Subcutaneous adipose tissue (tissue), 4 donors: Measurements from ENCODE around the gene ENTPD6. TPM values are rescaled to one million over a fixed set of nuclear protein-coding genes. Genes with fewer than 3 reads are reported as not detected.

Experiments used
- total RNA-seq, 4 donors: library from RNA; depleted of rRNA; stranded (reverse); fragments of >200 nt; gene quantifications; one replicate each; pipeline ENCODE4 v1.1.0, GENCODE V29; 2016
- TF ChIP-seq, protein P1 (sequence below): fragments of 450-650 bp; IDR thresholded peaks from one replicate; pipeline ENCODE4 v1.5.1; 2016; ENCODE audit warnings: low read depth, mild to moderate bottlenecking, control low read depth, antibody characterized with exemption, moderate library complexity

Gene ENTPD6
- total RNA-seq, 4 donors from 2014 or later = 41.3 to 82.5 (median 53.6) TPM

DNA sequence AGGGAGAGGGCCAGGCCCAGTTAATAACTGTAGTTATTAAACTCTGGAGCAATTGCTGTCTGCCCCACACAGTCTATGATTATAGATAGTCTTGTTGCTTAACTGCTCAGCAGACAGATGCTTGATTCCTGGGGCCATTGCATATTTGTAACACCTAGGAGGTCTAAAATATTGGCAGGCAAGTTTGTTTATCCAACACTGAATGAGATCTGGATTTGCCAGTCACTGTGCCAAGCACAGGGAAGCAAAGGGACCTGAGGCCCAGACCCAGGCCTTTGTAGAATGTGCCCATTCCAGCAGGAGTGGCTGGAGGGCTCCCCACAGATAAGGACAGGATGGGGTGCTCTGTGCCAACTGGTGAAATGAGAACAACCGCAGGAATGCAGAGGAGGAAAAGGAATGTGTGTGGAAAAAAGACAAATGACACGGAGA is 17.6 kb upstream of the ENTPD6 start:
- TF ChIP-seq, protein P1, sequence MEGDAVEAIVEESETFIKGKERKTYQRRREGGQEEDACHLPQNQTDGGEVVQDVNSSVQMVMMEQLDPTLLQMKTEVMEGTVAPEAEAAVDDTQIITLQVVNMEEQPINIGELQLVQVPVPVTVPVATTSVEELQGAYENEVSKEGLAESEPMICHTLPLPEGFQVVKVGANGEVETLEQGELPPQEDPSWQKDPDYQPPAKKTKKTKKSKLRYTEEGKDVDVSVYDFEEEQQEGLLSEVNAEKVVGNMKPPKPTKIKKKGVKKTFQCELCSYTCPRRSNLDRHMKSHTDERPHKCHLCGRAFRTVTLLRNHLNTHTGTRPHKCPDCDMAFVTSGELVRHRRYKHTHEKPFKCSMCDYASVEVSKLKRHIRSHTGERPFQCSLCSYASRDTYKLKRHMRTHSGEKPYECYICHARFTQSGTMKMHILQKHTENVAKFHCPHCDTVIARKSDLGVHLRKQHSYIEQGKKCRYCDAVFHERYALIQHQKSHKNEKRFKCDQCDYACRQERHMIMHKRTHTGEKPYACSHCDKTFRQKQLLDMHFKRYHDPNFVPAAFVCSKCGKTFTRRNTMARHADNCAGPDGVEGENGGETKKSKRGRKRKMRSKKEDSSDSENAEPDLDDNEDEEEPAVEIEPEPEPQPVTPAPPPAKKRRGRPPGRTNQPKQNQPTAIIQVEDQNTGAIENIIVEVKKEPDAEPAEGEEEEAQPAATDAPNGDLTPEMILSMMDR = no peak

DNA sequence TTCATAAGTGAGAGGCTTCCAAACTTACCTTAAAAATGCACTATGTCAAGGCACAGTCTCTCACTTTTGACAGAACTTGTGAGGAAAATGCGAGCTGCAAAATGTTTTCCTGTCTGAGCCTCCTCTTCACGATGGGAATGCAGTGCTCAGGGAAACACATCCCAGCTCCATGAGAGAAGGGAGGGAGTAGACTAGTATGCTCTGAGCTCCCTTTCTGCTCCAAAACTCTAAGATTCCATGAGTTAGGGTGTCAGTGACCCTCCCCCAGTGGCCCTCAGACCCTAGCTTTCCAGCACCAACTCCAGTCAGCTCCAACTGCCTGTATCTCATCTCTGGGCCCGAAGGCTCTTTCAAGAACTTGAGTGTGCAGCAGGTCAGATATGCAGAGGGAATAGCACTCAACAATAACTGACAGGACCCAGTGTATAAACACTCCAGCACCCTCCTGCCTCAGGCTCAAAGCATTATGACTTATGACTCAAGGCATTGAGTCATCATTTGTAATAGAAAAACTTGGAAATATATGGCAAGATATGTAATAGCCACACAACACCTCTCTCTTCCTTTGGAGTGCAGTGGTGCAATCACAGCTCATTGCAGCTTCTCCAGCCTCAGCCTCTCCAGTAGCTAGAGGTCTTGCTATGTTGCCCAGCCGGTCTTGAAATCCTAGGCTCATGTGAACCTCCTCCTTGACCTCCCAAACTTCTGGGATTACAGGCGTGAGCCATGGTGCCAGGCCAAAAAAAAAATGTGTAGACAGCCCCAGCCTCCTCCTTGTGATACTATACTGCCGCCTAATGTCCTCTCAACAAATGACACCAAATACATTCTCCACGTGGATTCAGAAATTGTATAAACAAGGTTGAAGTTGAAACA is 16.7 kb upstream of the ENTPD6 start:
- TF ChIP-seq, protein P1 = no peak

DNA sequence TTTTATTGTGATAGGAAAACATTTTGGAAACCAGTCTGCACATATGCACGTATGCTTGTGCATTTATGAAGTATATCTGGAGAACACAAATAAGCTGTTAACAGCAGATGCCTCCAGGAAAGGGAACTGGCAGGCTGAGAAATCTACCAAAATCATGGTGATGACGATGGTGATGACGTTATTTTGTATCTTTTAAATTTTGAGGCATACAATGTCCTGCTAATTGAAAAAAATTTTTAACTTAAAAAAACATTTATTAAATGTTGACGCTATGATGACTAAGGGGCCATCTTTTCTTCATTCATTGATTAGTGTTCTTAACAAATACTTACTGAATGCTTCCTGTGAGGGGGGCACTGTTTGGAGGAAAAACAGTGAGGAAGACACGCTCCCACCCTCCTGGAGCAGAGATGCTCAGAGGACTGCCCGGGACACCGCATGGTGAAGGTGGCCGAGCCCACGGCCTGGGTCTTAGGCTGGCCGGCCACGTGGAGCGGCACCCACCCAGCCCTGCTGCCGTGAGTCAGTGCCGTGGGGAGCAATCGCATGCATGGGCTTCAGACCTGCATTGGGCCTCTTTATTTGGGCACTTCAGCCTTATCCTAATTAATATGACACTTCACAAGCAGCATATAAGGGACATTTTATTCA is 15.9 kb upstream of the ENTPD6 start:
- TF ChIP-seq, protein P1 = no peak

DNA sequence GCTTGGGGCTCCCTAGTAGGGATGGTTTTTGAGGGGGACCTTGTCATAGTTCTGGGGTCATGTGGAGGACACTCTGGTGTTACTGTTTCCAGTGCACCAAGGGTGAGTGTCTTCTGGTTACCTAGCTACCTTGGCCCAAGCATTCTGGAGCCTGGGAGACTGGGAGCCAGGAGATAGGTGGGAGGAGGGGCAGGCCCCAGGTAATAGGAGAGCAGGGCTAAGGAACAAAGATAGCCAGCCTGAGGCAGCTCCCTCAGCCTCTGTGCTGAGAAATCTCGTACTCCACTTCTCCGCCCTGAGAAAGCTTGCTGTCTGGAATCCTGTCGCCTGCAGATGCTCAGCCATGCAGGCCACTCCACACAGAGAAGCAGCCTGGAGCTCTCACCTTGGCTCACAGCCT is 8.3 kb upstream of the ENTPD6 start:
- TF ChIP-seq, protein P1 = no peak

DNA sequence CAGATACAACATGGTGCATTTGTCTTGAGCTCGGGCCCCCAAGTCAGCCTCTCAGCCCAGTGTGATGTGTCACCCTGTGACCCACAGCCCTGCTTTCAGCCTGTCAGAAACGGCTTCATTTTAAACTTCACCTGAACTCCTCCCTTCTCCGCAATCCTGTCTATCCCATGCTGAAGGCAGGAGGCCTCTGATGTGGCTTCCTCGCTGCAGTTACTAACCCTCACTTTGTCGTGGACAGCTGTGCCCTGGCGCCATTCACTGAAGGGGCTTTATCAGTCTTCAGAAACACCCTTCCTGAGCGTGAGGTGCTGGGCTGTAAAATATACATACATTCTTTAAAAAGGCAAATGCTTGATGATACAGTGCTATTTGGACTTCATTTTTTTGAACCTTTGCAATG is 7.9 kb upstream of the ENTPD6 start:
- TF ChIP-seq, protein P1 = no peak

DNA sequence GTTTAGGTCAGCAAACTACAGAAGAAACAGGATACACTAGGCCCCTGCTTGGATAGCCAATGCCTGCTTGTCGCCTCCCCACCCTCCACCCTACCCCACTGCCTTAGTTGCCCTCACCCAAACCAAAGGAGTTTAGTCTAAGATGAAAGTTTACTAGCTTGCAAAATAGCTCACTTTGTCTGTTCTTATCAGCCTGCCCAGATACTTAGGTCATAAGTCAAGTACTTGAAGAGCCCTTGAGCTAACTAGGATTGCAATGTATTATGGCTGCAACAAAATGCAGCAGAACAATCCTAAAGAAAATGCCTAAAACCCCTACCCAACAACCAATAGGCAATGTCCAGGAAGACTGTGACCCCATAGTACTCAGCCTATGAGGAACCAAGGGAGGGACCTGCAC is 7.3 kb upstream of the ENTPD6 start:
- TF ChIP-seq, protein P1 = no peak

DNA sequence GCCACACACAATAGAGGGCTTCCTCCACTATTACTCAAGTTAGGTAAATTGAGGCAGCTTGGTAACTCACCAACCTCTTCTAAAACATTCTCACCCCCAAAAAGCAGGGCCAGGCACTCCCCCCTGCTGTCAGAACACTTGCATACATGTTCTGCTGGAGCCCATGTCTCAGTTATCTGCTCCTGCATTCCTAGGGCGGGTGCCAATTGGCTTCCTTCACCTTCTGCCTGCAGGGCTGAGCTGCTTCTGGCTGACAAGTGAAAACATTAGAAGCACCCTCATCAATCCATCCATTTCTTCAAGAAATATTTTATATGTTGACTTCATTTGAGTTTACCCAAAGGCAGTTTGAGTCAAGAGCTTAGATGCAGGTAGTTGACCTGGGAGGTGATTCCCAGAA is 4.5 kb upstream of the ENTPD6 start:
- TF ChIP-seq, protein P1 = no peak
